ENCODE measurements around the gene MYL6. TPM values are rescaled to one million over a fixed set of nuclear protein-coding genes. Genes with fewer than 3 reads are reported as not detected.

Gene MYL6
- total RNA-seq, 4 donors from 2014 or later: 1,103 to 4,858 (median 2,577) TPM

DNA sequence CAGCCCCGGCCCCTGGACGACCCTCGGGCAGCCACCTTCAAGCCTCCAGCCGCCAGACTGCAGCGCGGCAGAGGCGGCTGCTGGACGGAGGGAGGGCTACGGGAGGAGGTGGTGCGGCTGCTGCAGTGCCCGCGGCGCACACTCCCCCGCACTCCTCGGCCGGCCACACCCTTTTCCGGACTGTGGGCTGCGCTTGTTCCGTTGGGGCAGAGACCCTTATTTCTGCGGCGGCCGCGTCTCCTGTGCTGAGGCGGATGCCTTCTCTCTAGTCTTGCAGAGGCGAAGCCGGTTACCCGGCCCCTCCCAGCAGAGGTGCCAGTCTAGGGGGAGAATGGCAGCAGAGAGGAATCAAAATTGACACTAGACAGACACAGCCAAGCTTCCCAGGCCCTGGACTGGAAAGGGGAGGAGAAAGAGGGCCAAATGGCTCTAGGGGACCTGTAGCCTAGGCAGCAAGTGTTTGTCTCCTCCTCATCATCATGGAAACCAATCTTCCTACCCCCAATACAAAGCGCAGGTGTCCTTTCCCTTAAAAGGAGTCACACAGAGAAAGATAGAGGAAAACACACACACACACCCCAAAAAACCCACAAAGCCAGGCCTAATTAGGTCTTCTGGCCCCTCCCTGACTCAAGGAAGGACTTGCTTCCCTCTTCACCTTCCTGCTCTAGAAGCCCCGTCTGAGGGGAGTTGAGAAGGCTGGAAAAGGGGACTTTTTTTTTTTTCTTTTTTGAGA lies 28.8 kb upstream of the MYL6 start:
- Histone ChIP-seq H3K27me3 (no peaks in the 10 kb centered on the region), H3K9me3 (no peaks in the 10 kb centered on the region), H3K36me3 (no peaks in the 10 kb centered on the region), H3K4me3 (peak overlapping the region; percentile 56 to 95), H3K27ac (peak overlapping the region; percentile 88 to 91), H3K4me1 (peaks cover 8 to 10% of the 10 kb centered on the region in 2 donors)
- intact Hi-C loops (cut with DNase I; ENCODE audit: low total_unique reads): loop anchor here (5.0 kb wide), 1 partner anchor 33 kb away; no protein-coding TSS in a partner anchor
- DNase-seq: peak; percentile 72 to 76
- TF ChIP-seq, protein P1, sequence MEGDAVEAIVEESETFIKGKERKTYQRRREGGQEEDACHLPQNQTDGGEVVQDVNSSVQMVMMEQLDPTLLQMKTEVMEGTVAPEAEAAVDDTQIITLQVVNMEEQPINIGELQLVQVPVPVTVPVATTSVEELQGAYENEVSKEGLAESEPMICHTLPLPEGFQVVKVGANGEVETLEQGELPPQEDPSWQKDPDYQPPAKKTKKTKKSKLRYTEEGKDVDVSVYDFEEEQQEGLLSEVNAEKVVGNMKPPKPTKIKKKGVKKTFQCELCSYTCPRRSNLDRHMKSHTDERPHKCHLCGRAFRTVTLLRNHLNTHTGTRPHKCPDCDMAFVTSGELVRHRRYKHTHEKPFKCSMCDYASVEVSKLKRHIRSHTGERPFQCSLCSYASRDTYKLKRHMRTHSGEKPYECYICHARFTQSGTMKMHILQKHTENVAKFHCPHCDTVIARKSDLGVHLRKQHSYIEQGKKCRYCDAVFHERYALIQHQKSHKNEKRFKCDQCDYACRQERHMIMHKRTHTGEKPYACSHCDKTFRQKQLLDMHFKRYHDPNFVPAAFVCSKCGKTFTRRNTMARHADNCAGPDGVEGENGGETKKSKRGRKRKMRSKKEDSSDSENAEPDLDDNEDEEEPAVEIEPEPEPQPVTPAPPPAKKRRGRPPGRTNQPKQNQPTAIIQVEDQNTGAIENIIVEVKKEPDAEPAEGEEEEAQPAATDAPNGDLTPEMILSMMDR (IDR thresholded peaks at IDR 0.05): no peak
- peak in 1 of 2 donors; percentile 49 for TF ChIP-seq POLR2A (IDR thresholded peaks at IDR 0.05)

DNA sequence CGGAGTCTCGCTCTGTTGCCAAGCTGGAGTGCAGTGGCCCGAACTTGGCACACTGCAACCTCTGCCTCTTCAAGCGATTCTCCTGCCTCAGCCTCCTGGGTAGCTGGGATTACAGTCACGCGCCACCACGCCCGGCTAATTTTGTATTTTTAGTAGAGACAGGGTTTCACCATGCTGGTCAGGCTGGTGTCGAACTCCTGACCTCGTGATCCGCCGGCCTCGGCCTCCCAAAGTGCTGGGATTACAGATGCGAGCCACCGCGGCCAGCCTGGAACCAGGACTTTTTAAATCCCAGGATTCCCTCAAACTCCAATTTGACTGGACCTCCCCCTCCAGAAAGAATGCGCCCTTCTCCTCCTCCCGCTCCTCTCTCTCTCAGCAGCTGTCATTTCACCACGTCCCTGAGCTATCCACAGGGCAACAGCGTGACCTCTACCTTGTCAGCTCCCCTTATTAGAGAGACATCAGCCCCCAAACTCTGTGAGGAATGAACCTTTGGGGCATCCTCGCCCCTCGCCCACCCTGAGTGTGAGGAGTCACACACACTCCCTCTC lies 28.1 kb upstream of the MYL6 start:
- Histone ChIP-seq H3K9me3 (no peaks in the 10 kb centered on the region), H3K4me3 (peak overlapping the region; percentile 56 to 95), H3K36me3 (no peaks in the 10 kb centered on the region), H3K4me1 (peaks cover 8 to 10% of the 10 kb centered on the region in 2 donors), H3K27ac (peak overlapping the region; percentile 88 to 91), H3K27me3 (no peaks in the 10 kb centered on the region)
- TF ChIP-seq POLR2A (IDR thresholded peaks at IDR 0.05): no peak
- TF ChIP-seq, protein P1 (IDR thresholded peaks at IDR 0.05): no peak
- DNase-seq: no peak
- intact Hi-C loops (cut with DNase I; ENCODE audit: low total_unique reads): loop anchor here (5.0 kb wide), 1 partner anchor 32 kb away; no protein-coding TSS in a partner anchor

DNA sequence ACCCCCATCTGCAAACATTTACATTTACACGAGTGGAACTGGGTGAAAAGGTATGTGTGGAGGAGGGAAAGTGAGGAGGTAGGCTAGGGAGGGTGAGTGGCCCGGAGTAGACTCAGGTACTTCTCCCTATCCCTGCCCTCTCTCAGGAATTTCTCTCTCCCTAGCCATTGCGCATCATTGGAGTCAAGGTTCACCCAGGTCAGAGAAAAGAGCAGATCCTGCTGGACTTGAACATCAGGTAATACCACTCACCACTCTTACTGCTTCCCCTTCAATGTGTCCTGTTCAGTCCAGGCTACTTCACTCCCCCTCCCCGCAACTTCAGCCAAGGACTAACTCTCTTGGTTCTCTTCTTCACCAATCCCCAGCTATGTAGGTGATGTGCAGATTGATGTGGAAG lies 27.3 kb upstream of the MYL6 start:
- intact Hi-C loops (cut with DNase I; ENCODE audit: low total_unique reads): no loop called here
- no peak for DNase-seq
- H3K27ac ChIP-seq: peak overlapping the region; percentile 88 to 91
- no peaks in the 10 kb centered on the region for H3K36me3 ChIP-seq
- no peaks in the 10 kb centered on the region for H3K27me3 ChIP-seq
- H3K4me3 ChIP-seq: no peak overlapping the region
- no peak for TF ChIP-seq POLR2A (IDR thresholded peaks at IDR 0.05)
- H3K4me1 ChIP-seq: peaks cover 7 to 8% of the 10 kb centered on the region in 2 donors
- H3K9me3 ChIP-seq: no peaks in the 10 kb centered on the region

DNA sequence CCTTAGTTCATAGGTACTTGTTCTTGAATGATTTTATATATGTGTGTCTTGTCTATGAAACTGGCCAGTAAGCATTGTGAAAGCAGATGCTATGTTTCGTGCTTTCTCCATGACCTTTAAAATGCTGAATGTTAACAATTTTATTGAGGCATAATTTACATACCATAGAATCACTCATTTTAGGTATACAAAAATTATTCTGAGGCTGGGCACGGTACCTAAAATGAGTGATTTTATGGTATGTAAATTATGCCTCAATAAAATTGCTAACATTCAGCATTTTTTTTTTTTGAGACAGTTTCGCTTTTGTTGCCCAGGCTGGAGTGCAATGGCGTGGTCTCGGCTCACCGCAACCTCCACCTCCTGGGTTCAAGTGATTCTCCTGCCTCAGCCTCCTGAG lies 23.3 kb upstream of the MYL6 start:
- DNase-seq: no peak
- no peaks in the 10 kb centered on the region for H3K36me3 ChIP-seq
- intact Hi-C loops (cut with DNase I; ENCODE audit: low total_unique reads): no loop called here
- H3K27ac ChIP-seq: no peak overlapping the region
- H3K27me3 ChIP-seq: no peaks in the 10 kb centered on the region
- H3K4me3 ChIP-seq: no peak overlapping the region
- TF ChIP-seq POLR2A (IDR thresholded peaks at IDR 0.05): no peak
- TF ChIP-seq, protein P1 (IDR thresholded peaks at IDR 0.05): no peak
- H3K9me3 ChIP-seq: no peaks in the 10 kb centered on the region
- H3K4me1 ChIP-seq: peaks cover 0 to 5% of the 10 kb centered on the region in 2 donors

- no peak for DNase-seq
- no peaks in the 10 kb centered on the region for H3K27me3 ChIP-seq
- H3K36me3 ChIP-seq: no peaks in the 10 kb centered on the region
- H3K9me3 ChIP-seq: no peaks in the 10 kb centered on the region
- intact Hi-C loops (cut with DNase I; ENCODE audit: low total_unique reads): no loop called here
- no peak for TF ChIP-seq POLR2A (IDR thresholded peaks at IDR 0.05)
- TF ChIP-seq, protein P1 (IDR thresholded peaks at IDR 0.05): no peak
- H3K4me3 ChIP-seq: no peak overlapping the region
- no peaks in the 10 kb centered on the region for H3K4me1 ChIP-seq
- no peak overlapping the region for H3K27ac ChIP-seq
Observed at GRCh38 chr12:56137853-56138571, 20.1 kb upstream of the MYL6 start.

All from uterus (tissue), 4 donors.